CMK (cell line): ENCODE data around the gene MARCHF6.

ENCODE experiments used
- DNase-seq: peaks from one replicate; pipeline ENCODE4 v3.0.0-alpha.2; 2010; ENCODE audit warnings: low read depth

MARCHF6 gene

GRCh38 chr5:10381803-10382202, 28.3 kb downstream of the MARCHF6 start:
- no peak for DNase-seq

- no peak for DNase-seq
These were observed 31.0 kb downstream of the MARCHF6 start for GRCh38 chr5:10384483-10384882.

GRCh38 chr5:10387690-10388089, 34.2 kb downstream of the MARCHF6 start:
- no peak for DNase-seq

- DNase-seq = no peak
These were observed 37.6 kb downstream of the MARCHF6 start for GRCh38 chr5:10391130-10391529.

GRCh38 chr5:10392567-10393328, 39.3 kb downstream of the MARCHF6 start:
- DNase-seq = peak; percentile 61

DNA sequence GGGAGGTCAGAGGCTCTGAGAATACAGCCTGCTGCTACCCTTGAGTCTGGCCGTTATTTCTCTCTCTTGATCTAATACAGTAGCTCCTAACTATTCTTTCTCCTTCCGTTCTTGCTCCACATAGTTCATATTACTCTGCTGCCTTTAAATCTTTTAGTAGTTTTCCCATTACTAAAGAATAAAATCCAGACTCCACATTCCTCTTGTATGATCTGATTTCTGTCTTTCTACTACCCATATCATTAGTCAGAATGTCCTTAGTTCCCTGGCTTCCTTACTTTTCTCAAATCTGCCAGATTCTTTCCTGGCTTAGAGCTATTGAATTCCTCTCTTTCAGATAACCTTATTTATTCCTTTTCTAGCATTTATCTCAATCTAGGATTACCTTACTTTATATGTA, 40.0 kb downstream of the MARCHF6 start:
- DNase-seq = no peak

- DNase-seq = no peak
These were observed 43.1 kb downstream of the MARCHF6 start for GRCh38 chr5:10396552-10396951.

DNA sequence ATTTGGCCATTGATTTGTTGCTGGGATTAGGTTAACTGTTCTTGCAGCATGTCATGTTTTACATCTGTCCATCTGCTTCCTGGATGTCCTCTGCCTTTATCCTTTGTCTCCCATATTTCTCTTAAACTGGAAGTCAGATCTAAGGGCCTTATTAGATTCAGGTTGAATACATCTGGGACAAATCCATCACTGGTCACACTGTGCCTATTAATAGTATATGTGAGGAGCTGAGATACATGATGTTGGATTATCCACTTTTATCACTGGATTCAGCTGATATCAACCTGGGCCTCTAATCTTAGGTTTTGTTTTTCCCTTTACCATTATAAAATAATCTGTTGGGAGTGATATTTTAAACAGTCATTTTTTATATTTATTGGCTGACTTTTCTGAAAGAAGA, 46.3 kb downstream of the MARCHF6 start:
- DNase-seq = no peak

GRCh38 chr5:10400411-10400810, 46.9 kb downstream of the MARCHF6 start:
- no peak for DNase-seq

GRCh38 chr5:10400831-10401230, 47.3 kb downstream of the MARCHF6 start:
- DNase-seq = no peak

DNA sequence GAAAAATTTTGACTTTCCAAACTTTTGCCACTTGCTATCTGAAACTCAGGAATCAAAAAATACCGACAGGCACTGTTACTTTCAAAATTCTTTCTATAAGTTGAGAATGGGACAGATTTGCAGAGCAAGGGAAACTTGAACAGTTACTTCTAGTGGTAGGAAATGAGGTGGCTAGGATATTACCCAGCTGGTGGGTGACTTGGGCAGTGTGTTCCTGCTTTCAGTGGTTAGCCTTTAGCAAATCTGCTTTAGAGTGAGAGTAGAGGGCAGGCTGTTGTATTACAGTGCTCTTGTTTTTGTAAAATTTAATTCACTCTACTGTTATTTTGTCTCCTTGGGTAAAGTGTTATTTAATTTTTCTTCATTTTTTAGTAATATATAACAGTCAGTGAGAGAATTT, 48.0 kb downstream of the MARCHF6 start:
- DNase-seq = no peak
